Immature natural killer cell (primary cell): ENCODE data around the gene CTRL. TPM values are rescaled to one million over a fixed set of nuclear protein-coding genes. Genes with fewer than 3 reads are reported as not detected.

Experiments used
- DNase-seq, 3 donors: peaks; one replicate each; pipeline ENCODE4 v3.0.0; 2022; ENCODE audit warnings: mixed read lengths in 1 of 3
- H3K27ac Mint-ChIP-seq, 6 donors: one replicate each; pipeline ENCODE4 v1.8.0; 2020; ENCODE audit warnings: mixed read lengths in 6 of 6, mild to moderate bottlenecking in 5 of 6, inconsistent platforms in 4 of 6, moderate library complexity in 3 of 6
- H3K27me3 Mint-ChIP-seq, 3 donors: one replicate each; pipeline ENCODE4 v1.8.0; 2020 to 2021; ENCODE audit warnings: low read depth in 3 of 3, mild to moderate bottlenecking in 3 of 3, mixed read lengths in 3 of 3, moderate library complexity in 3 of 3, inconsistent platforms in 1 of 3
- H3K36me3 Mint-ChIP-seq, 3 donors: one replicate each; pipeline ENCODE4 v1.8.0; 2020; ENCODE audit warnings: mixed read lengths in 3 of 3, inconsistent platforms in 2 of 3, mild to moderate bottlenecking in 2 of 3
- H3K4me1 Mint-ChIP-seq, 2 donors: one replicate each; pipeline ENCODE4 v1.8.0; 2020; ENCODE audit warnings: inconsistent platforms in 2 of 2, mild to moderate bottlenecking in 2 of 2, mixed read lengths in 2 of 2, moderate library complexity in 1 of 2
- H3K4me3 Mint-ChIP-seq, 5 donors: one replicate each; pipeline ENCODE4 v1.8.0; 2020; ENCODE audit warnings: mild to moderate bottlenecking in 5 of 5, mixed read lengths in 5 of 5, inconsistent platforms in 3 of 5, moderate library complexity in 3 of 5
- H3K9me3 Mint-ChIP-seq, 6 donors: one replicate each; pipeline ENCODE4 v1.8.0; 2020; ENCODE audit warnings: mild to moderate bottlenecking in 6 of 6, mixed read lengths in 6 of 6, inconsistent platforms in 4 of 6, moderate library complexity in 3 of 6
- polyA plus RNA-seq, 3 donors: library from polyadenylated mRNA; unstranded; fragments of 300-500 nt; fragmentation: Illumina TruSeq; gene quantifications; one replicate each; pipeline ENCODE4 v1.2.3, GENCODE V29; 2021

CTRL gene
- polyA plus RNA-seq, 3 donors from 2014 or later, result 0.59 to 2.9 (median 2.0) TPM

DNA sequence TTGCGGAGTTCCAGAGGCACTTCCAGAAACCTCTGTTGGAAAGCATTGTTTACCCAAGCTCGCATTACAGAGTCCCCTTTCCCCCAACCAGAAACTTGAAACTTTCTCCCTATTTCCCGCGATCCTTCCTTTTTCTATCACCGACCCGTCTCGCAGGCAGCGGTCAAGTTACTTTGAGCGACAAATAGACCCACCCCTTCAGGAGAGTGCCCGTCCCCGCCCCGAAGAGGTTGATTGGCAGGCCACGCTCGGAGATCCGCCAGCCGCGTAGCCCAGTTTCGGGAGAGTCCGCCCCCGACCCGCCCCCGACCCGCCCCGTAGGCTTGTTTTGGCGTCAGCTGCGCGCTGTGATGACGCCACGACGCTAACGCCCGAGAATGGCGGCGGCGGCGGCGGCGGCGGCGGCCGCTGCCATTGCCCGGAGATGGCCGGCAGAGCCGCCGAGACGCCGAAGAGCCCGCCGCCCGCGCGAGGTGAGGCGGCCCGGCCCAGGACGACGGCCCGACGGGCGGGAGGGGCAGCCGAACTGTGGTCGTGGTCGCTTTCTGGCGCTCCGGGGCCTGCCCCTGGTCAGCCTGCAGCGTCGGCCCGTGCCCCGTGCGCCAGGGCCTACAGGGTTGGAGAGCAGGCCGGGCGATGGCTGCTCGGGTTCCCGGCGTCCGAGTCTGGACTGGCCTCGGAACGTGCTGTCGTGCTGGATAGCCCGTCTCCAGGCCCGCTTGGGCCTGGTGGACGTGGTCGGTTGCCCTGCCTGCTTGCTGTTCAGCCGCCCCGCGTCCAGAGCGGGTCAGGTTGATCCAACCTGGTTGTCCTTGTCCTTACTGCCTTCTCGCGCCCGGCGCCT, 38.5 kb downstream of the CTRL start, which contains the start of gene PSKH1:
Gene PSKH1 (plus strand): TSS at position 356 of the 844 bp plus-strand sequence. CDS start 15,496 bp downstream, outside the sequence.
- Mint-ChIP-seq H3K9me3 (no peaks in the 10 kb centered on the region), H3K4me3 (peak within 1 kb of the TSS; percentile 89 to 96 (median 93)), H3K27ac (peak within 1 kb of the TSS; percentile 93 to 98 (median 95)), H3K4me1 (peaks cover 38% of the 10 kb centered on the region in 2 donors), H3K27me3 (peaks cover 0 to 2% (median 0%) of the 10 kb centered on the region in 3 donors), H3K36me3 (no peaks in the 10 kb centered on the region)
- DNase-seq, result peak; percentile 87 to 91 (median 91)

DNA sequence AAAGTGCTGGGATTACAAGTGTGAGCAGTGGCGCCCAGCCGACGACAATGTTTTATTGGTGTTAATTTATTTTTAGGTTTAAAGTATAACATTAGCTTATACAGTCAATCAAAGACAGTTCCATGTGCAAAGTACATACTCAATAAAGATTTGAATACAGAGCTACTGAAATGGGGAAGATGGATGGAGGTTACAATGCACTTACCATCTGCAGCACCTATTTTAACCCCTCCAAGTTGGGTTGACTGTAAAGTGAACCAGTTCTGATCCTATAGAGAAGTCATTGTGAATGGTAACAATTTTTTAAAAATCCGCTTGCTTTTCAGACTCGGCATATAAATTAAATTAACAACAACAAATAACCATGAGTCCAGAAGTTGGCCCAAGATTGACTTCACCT, 39.3 kb downstream of the CTRL start:
- Mint-ChIP-seq H3K27ac (peak overlapping the region; percentile 93 to 96 (median 94)), H3K4me1 (peaks cover 37% of the 10 kb centered on the region in 2 donors), H3K36me3 (no peaks in the 10 kb centered on the region), H3K4me3 (peak overlapping the region; percentile 89 to 96 (median 93)), H3K27me3 (peaks cover 0 to 2% (median 0%) of the 10 kb centered on the region in 3 donors), H3K9me3 (no peaks in the 10 kb centered on the region)
- DNase-seq, result no peak

DNA sequence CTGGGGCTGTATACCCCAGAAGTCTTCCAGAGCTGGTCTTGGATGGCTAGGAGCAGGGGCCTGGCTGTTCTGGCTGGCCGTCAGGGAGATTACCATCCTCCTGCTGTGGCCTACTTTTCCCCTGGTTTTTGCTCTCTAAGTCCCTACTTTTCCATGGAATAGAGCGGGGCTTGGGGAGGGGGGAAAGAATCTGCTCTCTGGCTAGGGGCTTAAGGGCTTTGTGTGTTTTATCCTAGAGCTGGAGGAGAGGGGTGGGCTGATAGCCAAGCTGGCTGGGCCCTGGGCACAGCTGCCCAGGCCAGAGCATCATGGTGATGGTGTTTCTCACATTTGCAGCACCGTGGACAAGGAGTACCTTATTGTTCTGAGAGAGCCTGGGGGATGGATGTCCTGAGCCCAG, 43.3 kb downstream of the CTRL start:
- Mint-ChIP-seq H3K4me3 (no peak overlapping the region), H3K9me3 (no peaks in the 10 kb centered on the region), H3K27me3 (no peaks in the 10 kb centered on the region), H3K4me1 (peaks cover 7 to 10% of the 10 kb centered on the region in 2 donors), H3K36me3 (peaks cover 0 to 6% (median 5%) of the 10 kb centered on the region in 3 donors), H3K27ac (no peak overlapping the region)
- no peak for DNase-seq

DNA sequence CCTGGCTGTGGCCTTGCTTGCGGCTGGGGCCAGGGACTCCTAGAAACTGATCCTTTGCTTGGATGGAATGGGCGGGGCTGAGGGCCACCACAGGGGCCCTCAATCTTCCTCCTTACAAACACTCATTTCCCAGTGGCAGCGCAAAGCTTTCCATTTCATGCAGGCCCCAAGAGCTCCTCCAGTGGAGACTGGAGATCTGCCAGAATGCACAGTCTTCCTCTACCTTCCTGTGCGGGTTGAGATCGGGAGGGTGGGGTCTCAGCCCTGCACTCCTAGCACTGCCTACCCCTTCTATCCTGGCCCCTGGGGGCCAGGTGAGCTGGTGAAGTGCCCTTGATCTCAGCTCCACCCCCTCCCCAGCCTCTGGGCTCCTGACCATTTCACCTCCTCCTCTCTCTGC, 45.3 kb downstream of the CTRL start:
- Mint-ChIP-seq H3K36me3 (peaks cover 0 to 17% (median 10%) of the 10 kb centered on the region in 3 donors), H3K9me3 (no peaks in the 10 kb centered on the region), H3K27ac (no peak overlapping the region), H3K27me3 (peaks cover 0 to 2% (median 0%) of the 10 kb centered on the region in 3 donors), H3K4me3 (no peak overlapping the region), H3K4me1 (no peaks in the 10 kb centered on the region)
- no peak for DNase-seq

DNA sequence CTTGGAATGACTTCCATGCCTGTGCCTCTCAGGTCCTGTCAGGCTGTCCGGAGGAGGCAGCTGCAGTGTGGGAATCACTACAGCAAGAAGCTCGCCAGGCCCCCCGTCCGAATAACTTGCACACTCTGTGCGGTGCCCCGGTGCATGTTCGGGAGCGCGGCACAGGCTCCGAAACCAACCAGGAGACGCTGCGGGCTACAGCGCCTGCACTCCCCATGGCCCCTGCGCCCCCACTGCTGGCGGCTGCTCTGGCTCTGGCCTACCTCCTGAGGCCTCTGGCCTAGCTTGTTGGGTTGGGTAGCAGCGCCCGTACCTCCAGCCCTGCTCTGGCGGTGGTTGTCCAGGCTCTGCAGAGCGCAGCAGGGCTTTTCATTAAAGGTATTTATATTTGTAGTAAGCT, 45.7 kb downstream of the CTRL start:
- Mint-ChIP-seq H3K27me3 (peaks cover 0 to 2% (median 0%) of the 10 kb centered on the region in 3 donors), H3K36me3 (peaks cover 0 to 17% (median 10%) of the 10 kb centered on the region in 3 donors), H3K9me3 (no peaks in the 10 kb centered on the region), H3K4me1 (no peaks in the 10 kb centered on the region), H3K4me3 (no peak overlapping the region), H3K27ac (no peak overlapping the region)
- no peak for DNase-seq

DNA sequence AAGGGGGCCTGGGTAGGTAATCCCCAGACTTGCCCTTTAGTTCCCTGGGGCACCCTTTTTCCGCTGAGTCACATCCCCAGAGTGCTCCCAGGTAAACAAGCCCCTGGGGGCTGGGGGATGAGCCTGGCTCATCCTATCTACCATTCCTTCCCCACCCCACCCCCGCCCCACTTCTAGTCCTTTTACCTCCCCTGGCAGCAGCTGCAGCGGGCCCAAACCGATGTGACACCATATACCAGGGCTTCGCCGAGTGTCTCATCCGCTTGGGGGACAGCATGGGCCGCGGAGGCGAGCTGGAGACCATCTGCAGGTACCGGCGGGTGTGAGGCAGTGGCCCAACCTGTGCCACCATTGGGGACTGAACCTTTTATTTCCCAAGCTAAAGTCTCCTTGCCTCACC, 46.1 kb downstream of the CTRL start:
- H3K4me3 Mint-ChIP-seq, result no peak overlapping the region
- H3K4me1 Mint-ChIP-seq, result no peaks in the 10 kb centered on the region
- no peak overlapping the region for H3K27ac Mint-ChIP-seq
- H3K36me3 Mint-ChIP-seq, result peaks cover 0 to 17% (median 10%) of the 10 kb centered on the region in 3 donors
- no peak for DNase-seq
- peaks cover 0 to 2% (median 0%) of the 10 kb centered on the region in 3 donors for H3K27me3 Mint-ChIP-seq
- no peaks in the 10 kb centered on the region for H3K9me3 Mint-ChIP-seq

DNA sequence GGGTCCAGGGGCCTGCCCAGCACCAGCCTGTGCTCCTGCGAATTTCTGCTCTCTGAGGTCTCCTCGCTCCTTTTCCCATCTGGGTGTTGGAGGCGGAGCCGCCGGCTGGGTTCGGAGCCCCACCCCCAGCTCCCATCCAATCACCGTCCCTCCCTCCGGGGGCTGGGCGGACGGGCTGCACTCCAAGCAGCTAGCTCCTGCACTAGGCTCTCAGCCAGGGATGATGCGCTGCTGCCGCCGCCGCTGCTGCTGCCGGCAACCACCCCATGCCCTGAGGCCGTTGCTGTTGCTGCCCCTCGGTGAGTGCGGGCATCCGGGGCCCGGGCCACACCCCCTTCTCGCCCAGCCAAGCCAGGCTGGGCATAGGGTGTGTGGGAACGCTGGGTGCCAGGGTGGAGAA, 47.0 kb downstream of the CTRL start, which contains the start of gene NRN1L:
Gene NRN1L (plus strand): TSS at position 202 of the 400 bp plus-strand sequence. CDS start 19 bp downstream, at position 221.
- Mint-ChIP-seq H3K4me1 (no peaks in the 10 kb centered on the region), H3K27ac (no peak within 1 kb of the TSS), H3K36me3 (peaks cover 0 to 21% (median 10%) of the 10 kb centered on the region in 3 donors), H3K27me3 (peaks cover 0 to 2% (median 0%) of the 10 kb centered on the region in 3 donors), H3K9me3 (no peaks in the 10 kb centered on the region), H3K4me3 (no peak within 1 kb of the TSS)
- DNase-seq, result no peak

DNA sequence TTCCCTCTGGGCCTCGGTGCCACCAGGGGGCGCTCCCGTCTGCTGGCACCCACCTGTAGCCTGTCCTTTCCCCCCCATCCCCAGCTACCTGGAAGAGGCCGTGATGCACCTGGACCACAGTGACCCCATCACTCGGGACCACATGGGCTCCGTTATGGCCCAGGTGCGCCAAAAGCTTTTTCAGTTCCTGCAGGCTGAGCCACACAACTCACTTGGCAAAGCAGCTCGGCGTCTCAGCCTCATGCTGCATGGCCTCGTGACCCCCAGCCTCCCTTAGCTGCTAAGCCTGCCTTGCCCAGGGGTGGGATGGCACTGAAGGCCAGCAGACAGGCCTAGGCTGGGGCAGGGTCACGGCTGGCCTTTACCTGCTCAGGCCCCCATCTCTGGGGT, 47.8 kb downstream of the CTRL start:
- H3K9me3 Mint-ChIP-seq, result no peaks in the 10 kb centered on the region

DNA sequence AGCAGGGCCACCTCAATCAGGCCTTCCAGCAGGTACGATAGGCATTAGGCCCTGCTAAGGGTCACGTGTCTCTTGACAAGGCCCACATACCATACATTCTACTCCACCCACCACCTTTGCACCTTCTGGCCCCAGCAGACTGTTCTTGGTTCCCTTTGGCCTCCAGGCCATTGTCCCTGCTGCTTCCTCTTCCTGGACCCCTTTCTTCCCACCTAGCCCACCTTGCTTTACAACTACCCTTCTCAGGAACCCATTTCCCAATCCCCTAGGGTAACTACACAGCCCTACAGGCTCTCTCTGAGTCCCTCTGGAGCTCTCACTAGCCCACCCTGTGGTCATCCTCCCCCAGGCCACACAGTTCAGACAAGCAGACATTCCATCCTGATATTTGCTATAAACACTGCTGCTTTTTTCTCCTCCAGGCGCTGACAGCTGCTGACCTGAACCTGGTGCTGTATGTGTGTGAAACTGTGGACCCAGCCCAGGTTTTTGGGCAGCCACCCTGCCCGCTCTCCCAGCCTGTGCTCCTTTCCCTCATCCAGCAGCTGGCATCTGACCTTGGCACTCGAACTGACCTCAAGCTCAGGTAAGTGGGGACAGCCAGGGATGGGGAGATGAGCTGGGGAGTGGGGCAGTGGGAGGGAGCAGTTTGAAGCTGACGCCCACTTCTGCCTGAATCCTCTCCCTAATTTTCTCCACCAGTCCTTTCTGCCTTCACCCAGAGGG, 48.4 kb downstream of the CTRL start:
- H3K9me3 Mint-ChIP-seq, result no peaks in the 10 kb centered on the region
- no peaks in the 10 kb centered on the region for H3K4me1 Mint-ChIP-seq
- H3K36me3 Mint-ChIP-seq, result peaks cover 0 to 28% (median 15%) of the 10 kb centered on the region in 3 donors
- H3K27ac Mint-ChIP-seq, result peak overlapping the region in 2 of 6 donors; percentile 29 to 64
- no peak for DNase-seq
- peaks cover 0 to 2% (median 0%) of the 10 kb centered on the region in 3 donors for H3K27me3 Mint-ChIP-seq
- H3K4me3 Mint-ChIP-seq, result no peak overlapping the region

More for the DNA sequence above, 47.8 kb downstream of the CTRL start:
- Mint-ChIP-seq H3K36me3 (peaks cover 0 to 28% (median 15%) of the 10 kb centered on the region in 3 donors), H3K4me1 (no peaks in the 10 kb centered on the region), H3K27ac (no peak overlapping the region), H3K4me3 (no peak overlapping the region), H3K27me3 (peaks cover 0 to 2% (median 0%) of the 10 kb centered on the region in 3 donors)
- peak; percentile 60 to 70 (median 65) for DNase-seq

DNA sequence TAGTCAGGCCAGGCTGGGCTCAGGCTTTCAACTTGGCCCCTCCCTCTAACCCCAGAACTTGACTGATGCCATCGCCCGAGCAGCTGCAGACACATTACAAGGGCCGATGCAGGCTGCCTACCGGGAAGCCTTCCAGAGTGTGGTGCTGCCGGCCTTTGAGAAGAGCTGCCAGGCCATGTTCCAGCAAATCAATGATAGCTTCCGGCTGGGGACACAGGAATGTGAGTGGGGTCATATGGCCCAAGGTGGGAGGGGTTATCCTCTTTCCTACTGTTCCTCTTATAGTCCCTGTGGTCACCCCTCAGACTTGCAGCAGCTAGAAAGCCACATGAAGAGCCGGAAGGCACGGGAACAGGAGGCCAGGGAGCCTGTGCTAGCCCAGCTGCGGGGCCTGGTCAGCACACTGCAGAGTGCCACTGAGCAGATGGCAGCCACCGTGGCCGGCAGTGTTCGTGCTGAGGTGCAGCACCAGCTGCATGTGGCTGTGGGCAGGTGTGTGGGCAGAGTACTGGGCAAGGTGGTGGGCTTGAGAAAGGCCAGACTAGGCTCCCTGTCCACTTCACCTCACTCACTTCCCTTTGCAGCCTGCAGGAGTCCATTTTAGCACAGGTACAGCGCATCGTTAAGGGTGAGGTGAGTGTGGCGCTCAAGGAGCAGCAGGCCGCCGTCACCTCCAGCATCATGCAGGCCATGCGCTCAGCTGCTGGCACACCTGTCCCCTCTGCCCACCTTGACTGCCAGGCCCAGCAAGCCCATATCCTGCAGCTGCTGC, 49.1 kb downstream of the CTRL start:
- DNase-seq, result no peak
- H3K27me3 Mint-ChIP-seq, result peaks cover 0 to 2% (median 0%) of the 10 kb centered on the region in 3 donors
- no peaks in the 10 kb centered on the region for H3K9me3 Mint-ChIP-seq
- H3K27ac Mint-ChIP-seq, result no peak overlapping the region
- H3K36me3 Mint-ChIP-seq, result peaks cover 3 to 32% (median 15%) of the 10 kb centered on the region in 3 donors
- no peak overlapping the region for H3K4me3 Mint-ChIP-seq
- H3K4me1 Mint-ChIP-seq, result no peaks in the 10 kb centered on the region

DNA sequence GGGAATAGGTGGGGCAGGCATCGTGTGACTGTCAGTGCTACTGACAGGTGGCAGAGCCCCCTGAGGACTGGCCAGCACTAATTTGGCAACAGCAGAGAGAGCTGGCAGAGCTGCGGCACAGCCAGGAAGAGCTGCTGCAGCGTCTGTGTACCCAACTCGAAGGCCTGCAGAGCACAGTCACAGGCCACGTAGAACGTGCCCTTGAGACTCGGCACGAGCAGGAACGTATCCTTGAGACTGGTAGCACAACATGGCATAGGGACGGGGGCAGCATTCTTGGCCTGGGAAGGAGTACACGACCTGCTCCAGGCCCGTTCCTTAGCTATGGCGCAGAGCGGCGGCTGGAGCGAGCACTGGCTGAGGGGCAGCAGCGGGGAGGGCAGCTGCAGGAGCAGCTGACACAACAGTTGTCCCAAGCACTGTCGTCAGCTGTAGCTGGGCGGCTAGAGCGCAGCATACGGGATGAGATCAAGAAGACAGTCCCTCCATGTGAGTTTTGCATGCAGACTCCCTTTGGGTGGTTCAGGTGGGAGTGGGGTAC, 50.0 kb downstream of the CTRL start:
- peaks cover 0 to 2% (median 0%) of the 10 kb centered on the region in 3 donors for H3K27me3 Mint-ChIP-seq

DNA sequence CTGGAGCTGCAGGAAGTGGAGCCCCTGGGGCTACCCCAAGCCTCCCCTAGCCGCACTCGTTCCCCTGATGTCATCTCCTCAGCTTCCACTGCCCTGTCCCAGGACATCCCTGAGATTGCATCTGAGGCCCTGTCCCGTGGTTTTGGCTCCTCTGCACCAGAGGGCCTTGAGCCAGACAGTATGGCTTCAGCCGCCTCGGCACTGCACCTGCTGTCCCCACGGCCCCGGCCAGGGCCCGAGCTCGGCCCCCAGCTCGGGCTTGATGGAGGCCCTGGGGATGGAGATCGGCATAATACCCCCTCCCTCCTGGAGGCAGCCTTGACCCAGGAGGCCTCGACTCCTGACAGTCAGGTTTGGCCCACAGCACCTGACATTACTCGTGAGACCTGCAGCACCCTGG, 51.1 kb downstream of the CTRL start:
- H3K27me3 Mint-ChIP-seq, result peaks cover 0 to 2% (median 0%) of the 10 kb centered on the region in 3 donors
- no peak overlapping the region for H3K4me3 Mint-ChIP-seq

More for the DNA sequence above, 50.0 kb downstream of the CTRL start:
- H3K36me3 Mint-ChIP-seq, result peaks cover 3 to 34% (median 13%) of the 10 kb centered on the region in 3 donors
- no peaks in the 10 kb centered on the region for H3K4me1 Mint-ChIP-seq
- H3K4me3 Mint-ChIP-seq, result no peak overlapping the region
- H3K9me3 Mint-ChIP-seq, result no peaks in the 10 kb centered on the region
- DNase-seq, result no peak
- peak overlapping the region in 1 of 6 donors; percentile 30 for H3K27ac Mint-ChIP-seq

DNA sequence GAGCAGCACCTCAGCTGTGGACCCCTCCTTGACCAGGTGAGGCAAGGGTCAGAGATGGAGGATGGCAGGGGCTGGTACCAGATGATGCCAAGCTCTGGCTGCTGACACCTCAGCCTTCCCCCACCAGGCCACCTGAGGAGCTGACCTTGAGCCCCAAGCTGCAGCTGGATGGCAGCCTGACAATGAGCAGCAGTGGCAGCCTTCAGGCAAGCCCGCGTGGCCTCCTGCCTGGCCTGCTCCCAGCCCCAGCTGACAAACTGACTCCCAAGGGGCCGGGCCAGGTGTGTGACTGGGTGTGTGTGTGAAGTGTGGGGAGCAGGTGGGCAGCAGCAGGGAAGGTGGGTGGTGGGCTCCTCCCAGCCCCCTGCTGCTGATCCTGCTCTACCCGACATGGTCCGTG, 51.7 kb downstream of the CTRL start:
- Mint-ChIP-seq H3K9me3 (no peaks in the 10 kb centered on the region), H3K36me3 (peaks cover 3 to 34% (median 10%) of the 10 kb centered on the region in 3 donors), H3K27ac (no peak overlapping the region), H3K4me3 (no peak overlapping the region), H3K4me1 (peaks cover 11 to 14% of the 10 kb centered on the region in 2 donors), H3K27me3 (peaks cover 0 to 2% (median 0%) of the 10 kb centered on the region in 3 donors)
- no peak for DNase-seq

More for the DNA sequence above, 51.1 kb downstream of the CTRL start:
- no peaks in the 10 kb centered on the region for H3K9me3 Mint-ChIP-seq
- H3K36me3 Mint-ChIP-seq, result peaks cover 3 to 34% (median 10%) of the 10 kb centered on the region in 3 donors
- no peak for DNase-seq
- no peak overlapping the region for H3K27ac Mint-ChIP-seq
- peaks cover 5 to 8% of the 10 kb centered on the region in 2 donors for H3K4me1 Mint-ChIP-seq
